Measurements from ENCODE around the gene PDE2A. TPM values are rescaled to one million over a fixed set of nuclear protein-coding genes. Genes with fewer than 3 reads are reported as not detected.

The PDE2A gene
- total RNA-seq (2014; rRNA removed; shearing (Covaris generic)), result 6.5 and 8.8 TPM in 2 replicates

DNA sequence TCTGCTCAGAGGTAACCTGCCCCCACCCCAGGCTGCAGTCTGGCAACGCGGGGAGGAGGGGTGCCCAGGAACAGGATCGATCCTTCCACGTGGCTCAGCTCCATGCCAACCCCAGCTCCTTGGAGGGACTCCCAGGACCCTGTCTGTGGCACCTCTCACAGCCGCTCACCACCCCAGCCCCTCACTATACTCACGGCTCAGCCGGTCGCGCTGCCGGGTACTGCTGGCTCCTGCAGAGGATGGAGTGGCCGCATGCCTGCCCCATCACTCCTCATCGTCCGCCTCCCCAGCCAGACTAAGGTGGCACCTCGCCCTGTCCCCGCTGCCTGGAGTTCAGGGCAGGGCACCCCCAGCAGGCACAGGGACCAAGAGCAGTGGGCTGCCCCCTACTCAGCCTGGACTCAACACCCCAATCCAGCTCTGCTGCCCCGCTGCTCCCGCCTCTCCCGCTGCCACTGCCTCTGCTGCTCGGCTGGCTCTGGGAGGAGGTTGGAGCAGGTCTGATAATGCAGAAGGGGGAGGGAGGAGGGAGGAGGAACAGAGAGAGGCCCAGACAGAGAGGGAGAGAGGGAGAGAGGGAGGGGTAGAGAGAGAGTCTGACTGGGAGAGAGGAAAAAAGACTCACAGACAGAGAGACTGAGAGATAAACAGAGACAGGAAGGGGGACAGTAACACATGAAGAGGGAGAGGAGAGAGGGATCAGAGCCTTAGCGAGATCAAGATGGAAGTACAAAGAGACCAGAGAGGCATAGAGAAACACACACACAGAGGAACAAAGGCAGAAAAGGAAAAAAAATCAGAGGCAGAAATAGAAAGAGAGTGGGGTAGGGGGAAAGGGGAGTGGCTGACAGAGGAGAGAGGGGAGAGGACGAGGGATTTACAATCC is at the start of gene PDE2A:
Gene PDE2A (minus strand): TSS at position 480 of the 886 bp plus-strand sequence. CDS start 215 bp downstream, at position 265.
- no peak for DNase-seq (ENCODE audit: low spot score)

- DNase-seq (ENCODE audit: low spot score), result no peak
These were observed 49.3 kb upstream of the PDE2A start for GRCh38 chr11:72723508-72723907.

GRCh38 chr11:72722050-72722748 is 48.0 kb upstream of the PDE2A start:
- DNase-seq (ENCODE audit: low spot score), result peak; percentile 78

- no peak for DNase-seq (ENCODE audit: low spot score)
These were observed 47.4 kb upstream of the PDE2A start for GRCh38 chr11:72721689-72722049.

DNA sequence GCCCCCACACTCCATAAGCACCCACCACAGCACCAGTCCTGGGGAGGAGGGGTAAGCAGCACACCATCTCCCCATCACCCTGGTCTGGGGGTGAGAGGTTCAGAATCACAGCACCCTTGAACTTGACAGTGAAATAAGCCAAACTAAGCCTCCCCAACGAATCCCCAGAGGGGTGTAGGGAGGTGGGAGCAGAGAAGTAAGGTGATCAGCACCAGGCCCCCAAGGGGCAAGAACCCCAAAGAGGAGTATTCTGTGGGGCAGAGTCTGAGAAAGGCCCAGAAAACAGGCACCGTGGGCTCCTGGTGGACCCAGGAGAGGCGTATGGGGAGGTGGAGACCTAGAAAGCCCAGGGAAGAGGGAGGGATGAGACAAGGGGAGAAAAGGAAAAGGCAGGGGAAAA is 47.1 kb upstream of the PDE2A start:
- no peak for DNase-seq (ENCODE audit: low spot score)

- no peak for DNase-seq (ENCODE audit: low spot score)
These were observed 46.6 kb upstream of the PDE2A start for GRCh38 chr11:72720784-72721183.

DNA sequence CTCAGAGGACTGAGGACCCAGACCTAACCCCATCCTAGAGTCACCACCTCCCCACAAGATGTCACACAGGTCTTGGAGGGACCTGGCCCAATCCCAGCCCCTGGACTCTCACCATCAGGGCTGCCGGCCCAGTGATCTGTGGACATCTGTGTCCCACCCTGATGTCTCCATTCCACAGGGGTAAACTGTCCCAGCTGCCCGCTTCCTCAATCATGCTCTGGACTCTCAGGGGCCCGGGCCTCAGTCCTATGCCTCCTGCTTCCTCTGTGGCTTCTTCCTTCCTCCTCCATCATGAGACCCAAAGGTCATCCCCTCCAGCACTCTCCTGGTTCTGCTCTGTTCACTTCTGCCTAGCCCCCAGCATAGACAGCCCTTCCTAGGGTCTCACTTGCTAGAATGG is 45.8 kb upstream of the PDE2A start:
- DNase-seq (ENCODE audit: low spot score), result no peak

DNA sequence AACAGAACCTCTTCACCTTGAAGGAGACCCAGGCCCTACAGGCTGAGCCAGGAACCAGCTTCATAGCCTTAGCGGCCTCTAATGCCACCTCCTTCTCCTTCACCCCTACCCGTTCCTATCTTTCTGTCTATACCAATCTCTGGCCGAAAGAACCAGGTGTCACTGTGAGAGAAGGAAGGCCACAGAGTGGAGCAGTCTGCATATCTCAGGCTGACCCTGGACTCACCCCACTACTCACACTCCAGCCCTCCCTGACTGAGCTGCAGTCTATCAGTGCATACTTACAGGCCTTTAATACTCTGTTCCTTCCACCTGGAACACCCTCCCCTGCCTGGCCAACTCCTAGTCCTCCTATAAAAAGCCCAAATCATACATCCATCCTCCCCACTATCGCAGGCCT is 45.3 kb upstream of the PDE2A start:
- no peak for DNase-seq (ENCODE audit: low spot score)

- DNase-seq (ENCODE audit: low spot score), result peak; percentile 64
These were observed 44.9 kb upstream of the PDE2A start for GRCh38 chr11:72719144-72719543.

- DNase-seq (ENCODE audit: low spot score), result no peak
These were observed 43.9 kb upstream of the PDE2A start for GRCh38 chr11:72718101-72718501.

DNA sequence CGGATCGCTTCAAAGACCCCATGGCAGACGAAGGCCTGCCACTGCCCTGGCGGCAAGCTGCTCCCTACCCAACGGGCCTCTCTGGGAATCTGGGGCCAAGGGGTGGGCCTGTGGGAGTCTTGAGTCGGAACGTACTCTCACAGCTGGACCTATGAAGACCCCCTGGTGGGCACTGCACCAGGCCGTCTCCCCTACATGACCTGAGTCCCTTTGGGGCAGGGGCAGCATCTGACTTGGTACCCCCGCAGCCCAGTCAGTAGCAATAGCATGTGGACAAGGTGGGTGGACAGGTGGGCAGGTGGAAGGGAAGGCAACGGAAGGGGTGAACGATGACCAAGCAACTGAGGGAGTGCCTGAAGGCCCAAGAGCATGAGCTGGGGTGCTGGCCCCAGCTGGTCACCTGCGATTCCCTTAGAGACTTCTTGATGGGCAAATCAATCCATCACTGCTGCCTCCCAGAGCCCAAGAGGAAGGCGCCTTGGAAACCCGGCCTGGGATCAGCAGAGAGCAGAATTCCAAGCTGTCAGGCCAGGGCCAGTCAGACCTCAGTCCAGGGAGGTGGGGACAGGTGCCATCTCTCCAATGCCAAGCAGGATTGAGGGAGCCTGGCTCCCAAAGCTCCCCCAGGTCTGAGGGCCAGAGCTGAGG is 42.7 kb upstream of the PDE2A start:
- no peak for DNase-seq (ENCODE audit: low spot score)

- DNase-seq (ENCODE audit: low spot score), result no peak
These were observed 42.1 kb upstream of the PDE2A start for GRCh38 chr11:72716290-72716689.

GRCh38 chr11:72712841-72713240 is 38.6 kb upstream of the PDE2A start:
- DNase-seq (ENCODE audit: low spot score), result no peak

GRCh38 chr11:72712168-72712751 is 38.0 kb upstream of the PDE2A start:
- DNase-seq (ENCODE audit: low spot score), result no peak

- DNase-seq (ENCODE audit: low spot score), result no peak
These were observed 36.9 kb upstream of the PDE2A start for GRCh38 chr11:72711141-72711540.

DNA sequence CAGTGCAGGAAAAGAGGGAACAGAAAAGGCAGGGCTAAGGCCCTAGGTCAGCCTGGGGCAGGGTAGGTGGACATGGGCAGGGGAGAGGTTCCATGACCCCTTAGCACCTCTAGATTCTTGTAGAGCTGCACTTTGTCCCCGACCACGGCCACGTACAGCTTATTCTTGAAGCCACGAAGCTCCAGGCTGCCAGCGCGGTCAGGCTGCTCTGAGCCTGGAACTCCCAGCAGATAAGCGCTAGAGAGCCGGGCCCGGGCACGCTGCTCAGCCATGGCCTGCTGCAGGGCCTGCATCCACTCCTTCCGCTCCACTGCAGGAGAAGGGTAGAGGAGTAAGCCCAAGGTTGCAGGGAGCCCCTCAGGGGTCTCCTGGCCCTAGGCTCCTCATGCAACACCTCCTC is 36.1 kb upstream of the PDE2A start:
- no peak for DNase-seq (ENCODE audit: low spot score)

DNA sequence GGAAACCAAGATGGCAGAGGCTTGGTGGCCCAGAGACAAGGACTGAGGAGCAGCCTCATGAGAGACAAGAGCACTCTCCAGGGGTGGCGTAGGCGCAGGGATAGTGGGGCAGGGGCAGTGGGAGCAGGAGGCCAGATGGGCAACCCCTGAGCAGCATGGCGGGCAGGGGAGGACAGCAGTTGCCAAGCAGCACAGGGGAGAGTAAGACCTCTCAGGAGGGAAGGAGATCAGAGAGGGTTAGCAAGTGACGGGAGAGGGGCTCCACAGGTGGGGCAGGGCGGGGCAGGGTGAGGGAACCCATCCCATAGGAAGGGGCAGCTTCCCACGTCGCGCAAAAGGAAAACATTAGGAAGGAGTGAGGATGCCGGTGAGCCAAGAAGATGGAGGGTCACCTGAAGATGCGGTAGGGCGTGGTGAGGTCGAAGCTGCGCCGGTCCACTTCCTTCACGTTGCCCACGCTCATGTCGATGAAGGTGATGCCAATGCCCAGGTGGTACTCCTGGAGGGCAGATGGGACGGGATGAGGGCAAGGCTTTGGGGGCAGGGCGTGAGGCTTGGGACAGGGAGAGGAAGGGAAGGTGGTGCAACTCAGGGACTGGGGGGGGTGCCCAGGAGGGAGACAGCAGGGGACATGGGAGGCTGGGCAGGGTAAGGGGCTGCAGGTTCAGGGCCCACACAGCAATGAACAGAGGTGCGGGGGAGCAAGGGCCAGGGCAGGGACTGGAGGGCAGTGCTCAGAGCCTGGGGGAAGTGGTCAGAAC is 35.4 kb upstream of the PDE2A start:
- DNase-seq (ENCODE audit: low spot score), result no peak

- DNase-seq (ENCODE audit: low spot score), result no peak
These were observed 32.8 kb upstream of the PDE2A start for GRCh38 chr11:72707032-72707431.

GRCh38 chr11:72706579-72706978 is 32.4 kb upstream of the PDE2A start:
- no peak for DNase-seq (ENCODE audit: low spot score)

- DNase-seq (ENCODE audit: low spot score), result no peak
These were observed 31.5 kb upstream of the PDE2A start for GRCh38 chr11:72705442-72706365.

All from A172 (cell line).